Measurements from ENCODE around the gene UNC13A.
"Not testable (repeated sequence)": the region's sequence is repeated elsewhere in the genome, so short reads cannot be mapped to it uniquely, and the experiment has no call there.

UNC13A gene

GRCh38 chr19:17602217-17602616 lies 85.9 kb downstream of the UNC13A start:
- no peak overlapping the region for H3K27ac ChIP-seq
- TF ChIP-seq ZFX (IDR thresholded peaks at IDR 0.05) (no peak), CTCF (conservative IDR thresholded peaks at IDR 0.05) (no peak)

GRCh38 chr19:17601683-17602082 lies 86.5 kb downstream of the UNC13A start:
- TF ChIP-seq CTCF (conservative IDR thresholded peaks at IDR 0.05) (no peak), ZFX (IDR thresholded peaks at IDR 0.05) (no peak)

GRCh38 chr19:17599780-17600179 lies 88.4 kb downstream of the UNC13A start:
- no peak overlapping the region for H3K27ac ChIP-seq
- TF ChIP-seq ZFX (IDR thresholded peaks at IDR 0.05) (no peak), CTCF (conservative IDR thresholded peaks at IDR 0.05) (no peak)

More at GRCh38 chr19:17601683-17602082, 86.5 kb downstream of the UNC13A start:
- no peak overlapping the region for H3K27ac ChIP-seq

GRCh38 chr19:17598953-17599352 lies 89.2 kb downstream of the UNC13A start:
- no peak overlapping the region for H3K27ac ChIP-seq
- TF ChIP-seq ZFX (IDR thresholded peaks at IDR 0.05) (no peak), CTCF (conservative IDR thresholded peaks at IDR 0.05) (no peak)

GRCh38 chr19:17598063-17598462 lies 90.1 kb downstream of the UNC13A start:
- H3K27ac ChIP-seq, result not testable (repeated sequence)

- H3K27ac ChIP-seq, result not testable (repeated sequence)
Observed at GRCh38 chr19:17594296-17594695, 93.9 kb downstream of the UNC13A start.

GRCh38 chr19:17590866-17591265 lies 97.3 kb downstream of the UNC13A start:
- TF ChIP-seq ZFX (IDR thresholded peaks at IDR 0.05) (no peak), CTCF (conservative IDR thresholded peaks at IDR 0.05) (no peak)
- H3K27ac ChIP-seq, result no peak overlapping the region

GRCh38 chr19:17585395-17585794 lies 102.8 kb downstream of the UNC13A start:
- H3K27ac ChIP-seq, result not testable (repeated sequence)

GRCh38 chr19:17584132-17584531 lies 104.0 kb downstream of the UNC13A start:
- no peak overlapping the region for H3K27ac ChIP-seq
- TF ChIP-seq CTCF (conservative IDR thresholded peaks at IDR 0.05), result no peak
